SK-N-SH treated with all-trans-retinoic acid at 6 μM for 48 hours (cell line): Measurements from ENCODE around the gene SYCP2L.

Experiments used
- ARNTL ChIP-seq: fragments of 450-650 bp; formaldehyde crosslinking; IDR thresholded peaks from 2 replicates; pipeline ENCODE4 v1.5.0; 2020; ENCODE audit warnings: low read depth, mild to moderate bottlenecking, moderate library complexity, borderline replicate concordance
- BACH2 ChIP-seq: fragments of 250-450 bp; sonication (Bioruptor Pico); IDR thresholded peaks from 2 replicates; pipeline ENCODE4 v1.9.0; 2021; ENCODE audit warnings: mild to moderate bottlenecking, borderline replicate concordance
- CSDC2 ChIP-seq: fragments of 250-450 bp; sonication (Bioruptor Pico); IDR thresholded peaks from 2 replicates; pipeline ENCODE4 v1.5.0; 2020; ENCODE audit warnings: mild to moderate bottlenecking, moderate library complexity
- RARB ChIP-seq: fragments of 250-450 bp; sonication (Bioruptor Pico); IDR thresholded peaks from 2 replicates; pipeline ENCODE4 v1.8.0; 2021; ENCODE audit warnings: mild to moderate bottlenecking, moderate library complexity
- TOX ChIP-seq: fragments of 250-450 bp; sonication (Bioruptor Pico); IDR thresholded peaks from 2 replicates; pipeline ENCODE4 v1.8.0; 2021; ENCODE audit warnings: mild to moderate bottlenecking, moderate library complexity, borderline replicate concordance
- ZFP3 ChIP-seq: fragments of 250-450 bp; sonication (Bioruptor Pico); IDR thresholded peaks from 2 replicates; pipeline ENCODE4 v1.5.0; 2020; ENCODE audit warnings: mild to moderate bottlenecking, moderate library complexity
- ZFP30 ChIP-seq: fragments of 450-650 bp; formaldehyde crosslinking; IDR thresholded peaks from 2 replicates; pipeline ENCODE4 v1.5.0; 2022; ENCODE audit warnings: mild to moderate bottlenecking, moderate library complexity
- ZNF565 ChIP-seq: fragments of 450-650 bp; formaldehyde crosslinking; conservative IDR thresholded peaks from 2 replicates; pipeline ENCODE4 v1.5.0; 2020; ENCODE audit warnings: low read depth, mild to moderate bottlenecking, moderate library complexity
- ZNF70 ChIP-seq: fragments of 450-650 bp; formaldehyde crosslinking; IDR thresholded peaks from 2 replicates; pipeline ENCODE4 v1.5.0; 2020; ENCODE audit warnings: mild to moderate bottlenecking, moderate library complexity
- TF ChIP-seq, protein P1 (sequence below): fragments of 250-450 bp; sonication (Bioruptor Pico); IDR thresholded peaks from 2 replicates; pipeline ENCODE4 v1.5.1; 2021; ENCODE audit warnings: mild to moderate bottlenecking, moderate library complexity
- TF ChIP-seq, protein P2 (sequence below): fragments of 250-450 bp; sonication (Bioruptor Pico); IDR thresholded peaks from 2 replicates; pipeline ENCODE4 v1.8.0; 2021; ENCODE audit warnings: low read depth, mild to moderate bottlenecking, moderate library complexity, borderline replicate concordance
- TF ChIP-seq, protein P3 (sequence below): fragments of 250-450 bp; sonication (Bioruptor Pico); IDR thresholded peaks from 2 replicates; pipeline ENCODE4 v1.8.0; 2020; ENCODE audit warnings: mild to moderate bottlenecking, moderate library complexity, borderline replicate concordance
- TF ChIP-seq, protein P4 (sequence below): fragments of 250-450 bp; sonication (Bioruptor Pico); IDR thresholded peaks from 2 replicates; pipeline ENCODE4 v1.5.0; 2020; ENCODE audit warnings: mild to moderate bottlenecking, moderate library complexity

DNA sequence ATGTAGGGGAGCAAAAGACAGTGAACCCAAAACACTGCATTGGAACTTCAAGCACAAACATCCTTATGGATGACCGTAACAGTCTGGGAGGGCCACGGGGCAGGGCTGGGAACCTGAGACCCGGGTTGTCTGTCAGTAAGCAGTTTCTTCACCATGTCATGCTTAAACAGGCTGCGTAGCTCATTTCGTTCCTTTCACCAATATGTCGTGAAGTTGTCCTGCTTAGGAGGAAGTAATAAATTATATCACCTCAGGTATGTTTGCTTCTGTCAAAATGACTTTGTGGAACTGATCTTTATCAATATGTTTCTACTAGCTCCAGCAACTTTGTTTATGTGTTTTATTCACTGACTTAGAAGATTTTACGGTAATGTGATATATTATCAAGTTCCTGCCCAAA is 36.1 kb upstream of the SYCP2L start:
- TF ChIP-seq RARB (CRISPR knock-in tag) (no peak), ZNF565 (CRISPR knock-in tag) (no peak), ZFP3 (no peak), ZFP30 (CRISPR knock-in tag) (no peak), ARNTL (no peak), CSDC2 (no peak), TOX (CRISPR knock-in tag) (no peak), BACH2 (no peak), ZNF70 (CRISPR knock-in tag) (no peak)
- TF ChIP-seq, protein P1, sequence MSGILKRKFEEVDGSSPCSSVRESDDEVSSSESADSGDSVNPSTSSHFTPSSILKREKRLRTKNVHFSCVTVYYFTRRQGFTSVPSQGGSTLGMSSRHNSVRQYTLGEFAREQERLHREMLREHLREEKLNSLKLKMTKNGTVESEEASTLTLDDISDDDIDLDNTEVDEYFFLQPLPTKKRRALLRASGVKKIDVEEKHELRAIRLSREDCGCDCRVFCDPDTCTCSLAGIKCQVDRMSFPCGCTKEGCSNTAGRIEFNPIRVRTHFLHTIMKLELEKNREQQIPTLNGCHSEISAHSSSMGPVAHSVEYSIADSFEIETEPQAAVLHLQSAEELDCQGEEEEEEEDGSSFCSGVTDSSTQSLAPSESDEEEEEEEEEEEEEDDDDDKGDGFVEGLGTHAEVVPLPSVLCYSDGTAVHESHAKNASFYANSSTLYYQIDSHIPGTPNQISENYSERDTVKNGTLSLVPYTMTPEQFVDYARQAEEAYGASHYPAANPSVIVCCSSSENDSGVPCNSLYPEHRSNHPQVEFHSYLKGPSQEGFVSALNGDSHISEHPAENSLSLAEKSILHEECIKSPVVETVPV (CRISPR knock-in tag), result no peak
- TF ChIP-seq, protein P2, sequence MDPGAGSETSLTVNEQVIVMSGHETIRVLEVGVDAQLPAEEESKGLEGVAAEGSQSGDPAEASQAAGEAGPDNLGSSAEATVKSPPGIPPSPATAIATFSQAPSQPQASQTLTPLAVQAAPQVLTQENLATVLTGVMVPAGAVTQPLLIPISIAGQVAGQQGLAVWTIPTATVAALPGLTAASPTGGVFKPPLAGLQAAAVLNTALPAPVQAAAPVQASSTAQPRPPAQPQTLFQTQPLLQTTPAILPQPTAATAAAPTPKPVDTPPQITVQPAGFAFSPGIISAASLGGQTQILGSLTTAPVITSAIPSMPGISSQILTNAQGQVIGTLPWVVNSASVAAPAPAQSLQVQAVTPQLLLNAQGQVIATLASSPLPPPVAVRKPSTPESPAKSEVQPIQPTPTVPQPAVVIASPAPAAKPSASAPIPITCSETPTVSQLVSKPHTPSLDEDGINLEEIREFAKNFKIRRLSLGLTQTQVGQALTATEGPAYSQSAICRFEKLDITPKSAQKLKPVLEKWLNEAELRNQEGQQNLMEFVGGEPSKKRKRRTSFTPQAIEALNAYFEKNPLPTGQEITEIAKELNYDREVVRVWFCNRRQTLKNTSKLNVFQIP (CRISPR knock-in tag), result no peak
- TF ChIP-seq, protein P3, sequence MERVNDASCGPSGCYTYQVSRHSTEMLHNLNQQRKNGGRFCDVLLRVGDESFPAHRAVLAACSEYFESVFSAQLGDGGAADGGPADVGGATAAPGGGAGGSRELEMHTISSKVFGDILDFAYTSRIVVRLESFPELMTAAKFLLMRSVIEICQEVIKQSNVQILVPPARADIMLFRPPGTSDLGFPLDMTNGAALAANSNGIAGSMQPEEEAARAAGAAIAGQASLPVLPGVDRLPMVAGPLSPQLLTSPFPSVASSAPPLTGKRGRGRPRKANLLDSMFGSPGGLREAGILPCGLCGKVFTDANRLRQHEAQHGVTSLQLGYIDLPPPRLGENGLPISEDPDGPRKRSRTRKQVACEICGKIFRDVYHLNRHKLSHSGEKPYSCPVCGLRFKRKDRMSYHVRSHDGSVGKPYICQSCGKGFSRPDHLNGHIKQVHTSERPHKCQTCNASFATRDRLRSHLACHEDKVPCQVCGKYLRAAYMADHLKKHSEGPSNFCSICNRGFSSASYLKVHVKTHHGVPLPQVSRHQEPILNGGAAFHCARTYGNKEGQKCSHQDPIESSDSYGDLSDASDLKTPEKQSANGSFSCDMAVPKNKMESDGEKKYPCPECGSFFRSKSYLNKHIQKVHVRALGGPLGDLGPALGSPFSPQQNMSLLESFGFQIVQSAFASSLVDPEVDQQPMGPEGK (CRISPR knock-in tag), result no peak
- TF ChIP-seq, protein P4, sequence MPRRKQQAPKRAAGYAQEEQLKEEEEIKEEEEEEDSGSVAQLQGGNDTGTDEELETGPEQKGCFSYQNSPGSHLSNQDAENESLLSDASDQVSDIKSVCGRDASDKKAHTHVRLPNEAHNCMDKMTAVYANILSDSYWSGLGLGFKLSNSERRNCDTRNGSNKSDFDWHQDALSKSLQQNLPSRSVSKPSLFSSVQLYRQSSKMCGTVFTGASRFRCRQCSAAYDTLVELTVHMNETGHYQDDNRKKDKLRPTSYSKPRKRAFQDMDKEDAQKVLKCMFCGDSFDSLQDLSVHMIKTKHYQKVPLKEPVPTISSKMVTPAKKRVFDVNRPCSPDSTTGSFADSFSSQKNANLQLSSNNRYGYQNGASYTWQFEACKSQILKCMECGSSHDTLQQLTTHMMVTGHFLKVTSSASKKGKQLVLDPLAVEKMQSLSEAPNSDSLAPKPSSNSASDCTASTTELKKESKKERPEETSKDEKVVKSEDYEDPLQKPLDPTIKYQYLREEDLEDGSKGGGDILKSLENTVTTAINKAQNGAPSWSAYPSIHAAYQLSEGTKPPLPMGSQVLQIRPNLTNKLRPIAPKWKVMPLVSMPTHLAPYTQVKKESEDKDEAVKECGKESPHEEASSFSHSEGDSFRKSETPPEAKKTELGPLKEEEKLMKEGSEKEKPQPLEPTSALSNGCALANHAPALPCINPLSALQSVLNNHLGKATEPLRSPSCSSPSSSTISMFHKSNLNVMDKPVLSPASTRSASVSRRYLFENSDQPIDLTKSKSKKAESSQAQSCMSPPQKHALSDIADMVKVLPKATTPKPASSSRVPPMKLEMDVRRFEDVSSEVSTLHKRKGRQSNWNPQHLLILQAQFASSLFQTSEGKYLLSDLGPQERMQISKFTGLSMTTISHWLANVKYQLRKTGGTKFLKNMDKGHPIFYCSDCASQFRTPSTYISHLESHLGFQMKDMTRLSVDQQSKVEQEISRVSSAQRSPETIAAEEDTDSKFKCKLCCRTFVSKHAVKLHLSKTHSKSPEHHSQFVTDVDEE (CRISPR knock-in tag), result no peak
